Measurements from ENCODE around the gene NEK4.

DNA sequence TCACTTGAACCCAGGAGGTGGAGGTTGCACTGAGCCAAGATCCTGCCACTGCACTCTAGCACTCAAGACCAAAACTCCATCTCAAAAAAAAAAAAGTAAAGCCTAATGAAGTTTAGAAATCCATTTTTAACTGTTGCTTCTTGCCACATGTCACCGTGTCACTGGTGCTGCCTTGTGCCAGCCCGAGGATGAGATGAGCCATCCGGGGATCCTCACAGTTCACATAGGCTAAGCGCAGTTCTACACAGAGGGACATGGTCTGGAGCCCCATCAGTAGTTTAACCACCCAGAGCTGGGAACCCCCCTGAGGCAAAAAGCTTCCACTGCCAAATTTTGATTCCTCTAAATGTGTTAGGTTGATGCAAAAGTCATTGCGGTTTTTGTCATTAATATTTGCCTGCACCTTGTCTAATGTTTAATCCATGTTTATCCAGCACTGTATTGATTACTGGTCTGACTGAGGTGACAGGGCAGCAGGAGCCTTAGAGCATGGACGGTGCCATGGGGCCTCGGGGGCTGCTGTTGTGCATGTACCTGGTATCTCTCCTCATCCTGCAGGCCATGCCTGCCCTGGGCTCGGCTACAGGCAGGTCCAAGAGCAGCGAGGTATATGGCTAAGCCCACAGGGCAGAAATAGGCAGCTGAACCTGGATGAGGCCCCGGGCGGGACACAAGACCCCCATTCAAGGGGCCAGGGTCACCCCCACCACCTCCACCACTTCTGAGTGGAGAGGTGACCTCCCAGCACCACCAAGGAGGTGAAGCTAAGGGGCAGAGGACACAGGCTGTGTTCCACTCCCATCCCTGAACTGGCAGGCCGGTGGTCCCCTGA is 6.6 kb upstream of the NEK4 start, which contains the start of gene ITIH1:
- TF ChIP-seq POLR2A (IDR thresholded peaks at IDR 0.05): no peak
- TF ChIP-seq, protein P1, sequence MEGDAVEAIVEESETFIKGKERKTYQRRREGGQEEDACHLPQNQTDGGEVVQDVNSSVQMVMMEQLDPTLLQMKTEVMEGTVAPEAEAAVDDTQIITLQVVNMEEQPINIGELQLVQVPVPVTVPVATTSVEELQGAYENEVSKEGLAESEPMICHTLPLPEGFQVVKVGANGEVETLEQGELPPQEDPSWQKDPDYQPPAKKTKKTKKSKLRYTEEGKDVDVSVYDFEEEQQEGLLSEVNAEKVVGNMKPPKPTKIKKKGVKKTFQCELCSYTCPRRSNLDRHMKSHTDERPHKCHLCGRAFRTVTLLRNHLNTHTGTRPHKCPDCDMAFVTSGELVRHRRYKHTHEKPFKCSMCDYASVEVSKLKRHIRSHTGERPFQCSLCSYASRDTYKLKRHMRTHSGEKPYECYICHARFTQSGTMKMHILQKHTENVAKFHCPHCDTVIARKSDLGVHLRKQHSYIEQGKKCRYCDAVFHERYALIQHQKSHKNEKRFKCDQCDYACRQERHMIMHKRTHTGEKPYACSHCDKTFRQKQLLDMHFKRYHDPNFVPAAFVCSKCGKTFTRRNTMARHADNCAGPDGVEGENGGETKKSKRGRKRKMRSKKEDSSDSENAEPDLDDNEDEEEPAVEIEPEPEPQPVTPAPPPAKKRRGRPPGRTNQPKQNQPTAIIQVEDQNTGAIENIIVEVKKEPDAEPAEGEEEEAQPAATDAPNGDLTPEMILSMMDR (IDR thresholded peaks at IDR 0.05): no peak
